ENCODE results near the gene CD4. TPM values are rescaled to one million over a fixed set of nuclear protein-coding genes. Genes with fewer than 3 reads are reported as not detected.
A peak's percentile ranks its signal among the peaks of the same experiment; 100 is the strongest.
"Not testable (repeated sequence)": the region's sequence is repeated elsewhere in the genome, so short reads cannot be mapped to it uniquely, and the experiment has no call there.

CD4 gene
- total RNA-seq, result 14.4 and 27.2 TPM in 2 replicates
- polyA plus RNA-seq, result 50.8 and 152 TPM in 2 replicates
- 53.8 and 172 TPM in 2 replicates for polyA plus RNA-seq (2012)
- polyA minus RNA-seq (ENCODE audit: low replicate concordance), result 75.4 and 190 TPM in 2 replicates

DNA sequence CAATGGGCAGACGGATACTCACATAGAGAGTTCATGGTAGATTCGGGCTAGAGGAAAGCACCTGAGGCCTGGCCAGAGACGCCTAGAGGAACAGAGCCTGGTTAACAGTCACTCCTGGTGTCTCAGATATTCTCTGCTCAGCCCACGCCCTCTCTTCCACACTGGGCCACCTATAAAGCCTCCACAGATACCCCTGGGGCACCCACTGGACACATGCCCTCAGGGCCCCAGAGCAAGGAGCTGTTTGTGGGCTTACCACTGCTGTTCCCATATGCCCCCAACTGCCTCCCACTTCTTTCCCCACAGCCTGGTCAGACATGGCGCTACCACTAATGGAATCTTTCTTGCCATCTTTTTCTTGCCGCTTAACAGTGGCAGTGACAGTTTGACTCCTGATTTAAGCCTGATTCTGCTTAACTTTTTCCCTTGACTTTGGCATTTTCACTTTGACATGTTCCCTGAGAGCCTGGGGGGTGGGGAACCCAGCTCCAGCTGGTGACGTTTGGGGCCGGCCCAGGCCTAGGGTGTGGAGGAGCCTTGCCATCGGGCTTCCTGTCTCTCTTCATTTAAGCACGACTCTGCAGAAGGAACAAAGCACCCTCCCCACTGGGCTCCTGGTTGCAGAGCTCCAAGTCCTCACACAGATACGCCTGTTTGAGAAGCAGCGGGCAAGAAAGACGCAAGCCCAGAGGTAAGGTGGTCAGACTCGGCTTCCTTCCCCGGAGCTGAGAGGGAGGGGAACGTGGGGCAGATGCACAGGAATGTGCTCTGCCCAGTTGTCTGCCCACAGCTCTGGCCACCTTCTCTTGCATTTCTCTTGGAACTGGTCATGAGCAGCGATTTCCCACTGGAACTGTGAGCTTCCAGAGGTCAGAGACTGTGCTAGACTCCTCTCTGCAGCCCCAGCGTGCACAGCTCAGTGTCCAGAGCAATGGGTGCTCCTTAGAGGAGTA, at the start of gene CD4:
Gene CD4 (plus strand): TSS at position 557 of the 953 bp plus-strand sequence. CDS start 10,611 bp downstream, outside the sequence.
- peak within 1 kb of the TSS; percentile 59 for H3K4me2 ChIP-seq (ENCODE audit: extremely low read depth, insufficient read depth, low read length)
- peaks cover 3% of the 10 kb centered on the region for H3K4me1 ChIP-seq (ENCODE audit: control insufficient read depth, extremely low read depth, insufficient read depth, low read length)
- peak within 1 kb of the TSS; percentile 74 for H2AFZ ChIP-seq (ENCODE audit: low read length)
- no peaks in the 10 kb centered on the region for H3K9me3 ChIP-seq (ENCODE audit: control insufficient read depth, insufficient read depth, low read depth, low read length)
- DNase-seq (ENCODE audit: low read depth in 2 of 2), result peak in 1 of 2 donors; percentile 50
- H3K4me3 ChIP-seq (replicated peaks in 1 of 4; ENCODE audit: control extremely low read depth in 1 of 4, insufficient read depth in 1 of 4, low read depth in 3 of 4, low read length in 4 of 4), result peak within 1 kb of the TSS; percentile 38 to 60 (median 52)
- peaks cover 23% of the 10 kb centered on the region for H3K79me2 ChIP-seq (ENCODE audit: control insufficient read depth, insufficient read depth, low read length)
- H3K27ac ChIP-seq (ENCODE audit: insufficient read depth, low read length), result peak within 1 kb of the TSS; percentile 74
- peaks cover 2% of the 10 kb centered on the region for H3K36me3 ChIP-seq (ENCODE audit: control insufficient read depth, insufficient read depth, low read length)
- no peaks in the 10 kb centered on the region for H4K20me1 ChIP-seq (ENCODE audit: control insufficient read depth, extremely low read depth, insufficient read depth, low read length)
- peak within 1 kb of the TSS; percentile 44 for H3K9ac ChIP-seq (ENCODE audit: insufficient read depth, low read length)
- H3K27me3 ChIP-seq (ENCODE audit: control insufficient read depth, insufficient read depth, low read length), result no peaks in the 10 kb centered on the region
- TF ChIP-seq EZH2 (IDR thresholded peaks at IDR 0.05; ENCODE audit: low read length, missing control alignments), result no peak
- no peak for TF ChIP-seq CTCF (conservative IDR thresholded peaks at IDR 0.05 in 1 of 2, IDR thresholded peaks at IDR 0.05 in 1 of 2; ENCODE audit: low read depth in 1 of 2, low read length in 2 of 2)

DNA sequence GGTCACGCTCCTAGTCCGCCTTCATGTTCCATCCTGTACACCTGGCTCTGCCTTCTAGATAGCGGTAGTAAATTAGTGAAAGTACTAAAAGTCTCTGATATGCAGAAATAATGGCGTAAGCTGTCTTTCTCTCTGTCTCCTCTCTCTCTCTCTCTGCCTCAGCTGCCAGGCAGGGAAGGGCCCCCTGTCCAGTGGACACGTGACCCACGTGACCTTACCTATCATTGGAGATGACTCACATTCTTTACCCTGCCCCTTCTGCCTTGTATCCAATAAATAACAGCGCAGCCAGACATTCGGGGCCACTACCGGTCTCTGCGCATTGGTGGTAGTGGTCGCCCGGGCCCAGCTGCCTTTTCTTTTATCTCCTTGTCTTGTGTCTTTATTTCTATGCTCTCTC, 47.2 kb upstream of the CD4 start:
- H2AFZ ChIP-seq (ENCODE audit: low read length); H3K36me3 ChIP-seq (ENCODE audit: control insufficient read depth, insufficient read depth, low read length); H3K4me3 ChIP-seq (replicated peaks in 1 of 4; ENCODE audit: control extremely low read depth in 1 of 4, insufficient read depth in 1 of 4, low read depth in 3 of 4, low read length in 4 of 4); DNase-seq (ENCODE audit: low read depth in 2 of 2); H3K27me3 ChIP-seq (ENCODE audit: control insufficient read depth, insufficient read depth, low read length); H3K9me3 ChIP-seq (ENCODE audit: control insufficient read depth, insufficient read depth, low read depth, low read length); H3K27ac ChIP-seq (ENCODE audit: insufficient read depth, low read length); H3K4me2 ChIP-seq (ENCODE audit: extremely low read depth, insufficient read depth, low read length); H4K20me1 ChIP-seq (ENCODE audit: control insufficient read depth, extremely low read depth, insufficient read depth, low read length); H3K79me2 ChIP-seq (ENCODE audit: control insufficient read depth, insufficient read depth, low read length); H3K9ac ChIP-seq (ENCODE audit: insufficient read depth, low read length); H3K4me1 ChIP-seq (ENCODE audit: control insufficient read depth, extremely low read depth, insufficient read depth, low read length): not testable (repeated sequence)

DNA sequence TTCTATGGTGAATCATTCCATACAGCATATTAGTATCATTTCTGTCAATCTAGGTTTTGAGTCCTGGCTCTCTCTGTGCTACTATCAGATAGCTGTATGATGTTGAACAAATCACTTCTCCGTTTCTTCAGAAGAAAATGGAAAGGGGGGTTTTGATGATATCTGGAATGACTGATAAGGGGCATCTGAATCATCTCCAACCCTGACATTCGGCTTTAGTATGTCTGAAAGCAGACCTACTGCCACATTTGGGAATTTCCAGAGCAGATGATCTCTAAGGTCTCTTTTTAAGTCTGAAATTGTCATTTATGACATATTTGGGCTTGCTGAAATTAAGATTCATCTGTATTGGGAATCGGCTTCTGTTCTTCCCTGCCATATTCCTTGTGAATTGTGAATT, 46.5 kb upstream of the CD4 start:
- no peaks in the 10 kb centered on the region for H3K9me3 ChIP-seq (ENCODE audit: control insufficient read depth, insufficient read depth, low read depth, low read length)
- no peaks in the 10 kb centered on the region for H3K4me1 ChIP-seq (ENCODE audit: control insufficient read depth, extremely low read depth, insufficient read depth, low read length)
- no peak for DNase-seq (ENCODE audit: low read depth in 2 of 2)
- no peaks in the 10 kb centered on the region for H3K79me2 ChIP-seq (ENCODE audit: control insufficient read depth, insufficient read depth, low read length)
- no peak overlapping the region for H2AFZ ChIP-seq (ENCODE audit: low read length)
- no peak overlapping the region for H3K4me2 ChIP-seq (ENCODE audit: extremely low read depth, insufficient read depth, low read length)
- peaks cover 8% of the 10 kb centered on the region for H3K36me3 ChIP-seq (ENCODE audit: control insufficient read depth, insufficient read depth, low read length)
- no peak overlapping the region for H3K9ac ChIP-seq (ENCODE audit: insufficient read depth, low read length)
- no peak for TF ChIP-seq CTCF (conservative IDR thresholded peaks at IDR 0.05 in 1 of 2, IDR thresholded peaks at IDR 0.05 in 1 of 2; ENCODE audit: low read depth in 1 of 2, low read length in 2 of 2)
- TF ChIP-seq EZH2 (IDR thresholded peaks at IDR 0.05; ENCODE audit: low read length, missing control alignments), result no peak
- H3K4me3 ChIP-seq (replicated peaks in 1 of 4; ENCODE audit: control extremely low read depth in 1 of 4, insufficient read depth in 1 of 4, low read depth in 3 of 4, low read length in 4 of 4), result no peak overlapping the region
- H3K27ac ChIP-seq (ENCODE audit: insufficient read depth, low read length), result no peak overlapping the region
- no peaks in the 10 kb centered on the region for H4K20me1 ChIP-seq (ENCODE audit: control insufficient read depth, extremely low read depth, insufficient read depth, low read length)
- H3K27me3 ChIP-seq (ENCODE audit: control insufficient read depth, insufficient read depth, low read length), result no peaks in the 10 kb centered on the region

GRCh38 chr12:6743300-6743699, 46.0 kb upstream of the CD4 start:
- not testable (repeated sequence) for DNase-seq (ENCODE audit: low read depth in 2 of 2); H4K20me1 ChIP-seq (ENCODE audit: control insufficient read depth, extremely low read depth, insufficient read depth, low read length); H3K79me2 ChIP-seq (ENCODE audit: control insufficient read depth, insufficient read depth, low read length); H3K9ac ChIP-seq (ENCODE audit: insufficient read depth, low read length); H3K4me3 ChIP-seq (replicated peaks in 1 of 4; ENCODE audit: control extremely low read depth in 1 of 4, insufficient read depth in 1 of 4, low read depth in 3 of 4, low read length in 4 of 4); H2AFZ ChIP-seq (ENCODE audit: low read length); H3K4me2 ChIP-seq (ENCODE audit: extremely low read depth, insufficient read depth, low read length); H3K27ac ChIP-seq (ENCODE audit: insufficient read depth, low read length); H3K27me3 ChIP-seq (ENCODE audit: control insufficient read depth, insufficient read depth, low read length); H3K9me3 ChIP-seq (ENCODE audit: control insufficient read depth, insufficient read depth, low read depth, low read length); H3K4me1 ChIP-seq (ENCODE audit: control insufficient read depth, extremely low read depth, insufficient read depth, low read length)
- H3K36me3 ChIP-seq (ENCODE audit: control insufficient read depth, insufficient read depth, low read length), result peaks cover 11% of the 10 kb centered on the region

Data from fibroblast of lung (primary cell).